Measurements from ENCODE around the gene DNAJB5.

DNA sequence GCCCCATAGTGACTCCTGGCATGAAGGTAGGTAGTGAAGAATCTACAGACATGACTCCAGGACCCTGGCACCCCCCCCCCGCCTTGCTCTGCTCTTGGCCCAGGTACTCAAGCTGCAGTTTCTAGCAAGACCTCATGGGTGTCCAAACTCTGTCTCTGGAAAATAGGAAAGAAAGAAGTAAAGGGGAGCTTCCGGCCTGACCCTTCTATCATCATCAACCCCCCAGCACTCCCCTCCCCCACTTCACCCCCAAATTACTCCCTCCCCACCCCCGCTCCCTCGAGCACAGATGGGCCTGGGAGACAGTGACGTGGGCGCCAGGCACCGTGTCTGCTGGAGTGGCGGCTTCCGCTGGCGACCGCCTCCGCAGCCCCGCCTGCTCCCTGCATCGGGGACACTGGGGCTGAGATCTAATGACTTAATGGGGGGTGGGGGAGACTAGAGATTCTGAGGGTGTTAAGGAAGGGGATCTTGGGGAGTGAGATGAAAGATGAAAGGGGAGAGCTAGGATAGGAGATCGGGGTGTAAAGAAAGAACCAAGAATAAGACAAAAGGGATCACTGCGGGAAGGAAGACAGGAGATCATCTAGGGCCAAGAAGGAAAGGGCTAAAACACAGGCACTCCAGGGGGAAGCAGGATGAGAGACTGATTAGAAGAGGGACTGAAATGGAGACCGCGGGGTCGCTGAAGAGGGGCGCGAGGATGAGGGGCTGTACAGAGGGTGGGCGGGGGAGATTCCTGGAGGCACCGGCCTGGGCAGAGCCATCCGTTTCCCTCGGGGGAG, 1.1 kb upstream of the DNAJB5 start:
- TF ChIP-seq, protein P1, sequence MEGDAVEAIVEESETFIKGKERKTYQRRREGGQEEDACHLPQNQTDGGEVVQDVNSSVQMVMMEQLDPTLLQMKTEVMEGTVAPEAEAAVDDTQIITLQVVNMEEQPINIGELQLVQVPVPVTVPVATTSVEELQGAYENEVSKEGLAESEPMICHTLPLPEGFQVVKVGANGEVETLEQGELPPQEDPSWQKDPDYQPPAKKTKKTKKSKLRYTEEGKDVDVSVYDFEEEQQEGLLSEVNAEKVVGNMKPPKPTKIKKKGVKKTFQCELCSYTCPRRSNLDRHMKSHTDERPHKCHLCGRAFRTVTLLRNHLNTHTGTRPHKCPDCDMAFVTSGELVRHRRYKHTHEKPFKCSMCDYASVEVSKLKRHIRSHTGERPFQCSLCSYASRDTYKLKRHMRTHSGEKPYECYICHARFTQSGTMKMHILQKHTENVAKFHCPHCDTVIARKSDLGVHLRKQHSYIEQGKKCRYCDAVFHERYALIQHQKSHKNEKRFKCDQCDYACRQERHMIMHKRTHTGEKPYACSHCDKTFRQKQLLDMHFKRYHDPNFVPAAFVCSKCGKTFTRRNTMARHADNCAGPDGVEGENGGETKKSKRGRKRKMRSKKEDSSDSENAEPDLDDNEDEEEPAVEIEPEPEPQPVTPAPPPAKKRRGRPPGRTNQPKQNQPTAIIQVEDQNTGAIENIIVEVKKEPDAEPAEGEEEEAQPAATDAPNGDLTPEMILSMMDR (IDR thresholded peaks at IDR 0.05; ENCODE audit: low read depth, low read length), result no peak
- TF ChIP-seq, protein P2, sequence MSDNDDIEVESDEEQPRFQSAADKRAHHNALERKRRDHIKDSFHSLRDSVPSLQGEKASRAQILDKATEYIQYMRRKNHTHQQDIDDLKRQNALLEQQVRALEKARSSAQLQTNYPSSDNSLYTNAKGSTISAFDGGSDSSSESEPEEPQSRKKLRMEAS (IDR thresholded peaks at IDR 0.05; ENCODE audit: low read depth, low read length), result no peak
- TF ChIP-seq POLR2A (IDR thresholded peaks at IDR 0.05; ENCODE audit: extremely low read depth, insufficient read length), result no peak
- no peak for TF ChIP-seq MYC (IDR thresholded peaks at IDR 0.05; ENCODE audit: low read depth, low read length)

Data from NB4 (cell line).